Measurements from ENCODE around the gene HMGB2.

DNA sequence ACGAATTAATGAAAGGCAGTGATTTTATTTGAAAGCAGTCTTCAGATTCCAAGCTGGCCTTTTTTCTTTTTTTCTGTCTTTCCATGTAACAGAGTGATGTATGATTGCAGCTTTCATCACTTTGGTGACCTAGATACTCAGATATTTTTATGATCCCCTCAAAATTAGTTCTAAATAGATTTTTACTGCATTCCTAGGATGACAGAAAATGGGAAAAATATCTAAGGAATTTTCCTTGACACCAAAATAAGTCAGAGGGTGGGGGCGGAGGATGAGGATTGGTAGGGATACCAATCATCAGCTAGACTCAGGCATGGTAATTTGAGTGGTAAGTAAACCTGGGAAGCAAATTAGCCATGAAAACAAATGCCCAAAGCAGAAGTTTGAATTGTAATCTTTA, 11.9 kb upstream of the HMGB2 start:
- TF ChIP-seq, protein P1, sequence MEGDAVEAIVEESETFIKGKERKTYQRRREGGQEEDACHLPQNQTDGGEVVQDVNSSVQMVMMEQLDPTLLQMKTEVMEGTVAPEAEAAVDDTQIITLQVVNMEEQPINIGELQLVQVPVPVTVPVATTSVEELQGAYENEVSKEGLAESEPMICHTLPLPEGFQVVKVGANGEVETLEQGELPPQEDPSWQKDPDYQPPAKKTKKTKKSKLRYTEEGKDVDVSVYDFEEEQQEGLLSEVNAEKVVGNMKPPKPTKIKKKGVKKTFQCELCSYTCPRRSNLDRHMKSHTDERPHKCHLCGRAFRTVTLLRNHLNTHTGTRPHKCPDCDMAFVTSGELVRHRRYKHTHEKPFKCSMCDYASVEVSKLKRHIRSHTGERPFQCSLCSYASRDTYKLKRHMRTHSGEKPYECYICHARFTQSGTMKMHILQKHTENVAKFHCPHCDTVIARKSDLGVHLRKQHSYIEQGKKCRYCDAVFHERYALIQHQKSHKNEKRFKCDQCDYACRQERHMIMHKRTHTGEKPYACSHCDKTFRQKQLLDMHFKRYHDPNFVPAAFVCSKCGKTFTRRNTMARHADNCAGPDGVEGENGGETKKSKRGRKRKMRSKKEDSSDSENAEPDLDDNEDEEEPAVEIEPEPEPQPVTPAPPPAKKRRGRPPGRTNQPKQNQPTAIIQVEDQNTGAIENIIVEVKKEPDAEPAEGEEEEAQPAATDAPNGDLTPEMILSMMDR (IDR thresholded peaks at IDR 0.05; ENCODE audit: poor library complexity): no peak
- TF ChIP-seq EZH2 (IDR thresholded peaks at IDR 0.05; ENCODE audit: borderline replicate concordance): no peak
- no peak for TF ChIP-seq EZH2phosphoT487 (IDR thresholded peaks at IDR 0.05; ENCODE audit: low read depth, severe bottlenecking, unreplicated experiment)

All from hepatocyte (in vitro differentiated cells).